Mesenteric fat pad (tissue), 1 donor: ENCODE measurements around the gene CDH26. TPM values are rescaled to one million over a fixed set of nuclear protein-coding genes. Genes with fewer than 3 reads are reported as not detected.

Source experiments
- DNase-seq: peaks from one replicate; pipeline ENCODE4 v3.0.0-alpha.2; 2020; ENCODE audit warnings: low spot score
- total RNA-seq: library from RNA; stranded (reverse); fragmentation: NEBNext Ultra II Directional; extraction: Animal tissue kit (Norgen Biotek cat#: 25700); gene quantifications from one replicate; pipeline ENCODE4 v1.2.1, GENCODE V29; 2021
- donor health status: DM: yes; HTN: yes; CAD: no.

Gene CDH26
- total RNA-seq, 1 donor from 2014 or later, result 1.5 TPM

DNA sequence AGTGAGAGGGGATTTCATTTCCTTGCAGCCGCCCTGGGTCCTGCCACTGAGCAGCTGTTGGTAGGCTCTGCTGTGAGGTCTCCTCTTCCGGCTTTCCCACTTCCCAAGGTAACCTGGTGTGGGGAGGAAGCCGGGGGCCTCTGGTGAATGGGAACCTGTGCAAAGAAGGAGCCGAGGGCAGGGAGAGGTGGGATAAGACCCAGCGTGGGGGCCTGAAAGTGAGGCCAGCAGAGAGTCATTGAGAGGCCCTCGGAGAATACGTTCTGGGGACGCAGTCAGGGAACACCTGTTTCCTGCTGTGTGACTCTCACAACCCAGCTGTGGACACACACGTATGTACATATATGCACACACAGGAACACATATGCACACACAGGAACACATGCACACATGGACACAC is 100.7 kb downstream of the CDH26 start:
- no peak for DNase-seq

DNA sequence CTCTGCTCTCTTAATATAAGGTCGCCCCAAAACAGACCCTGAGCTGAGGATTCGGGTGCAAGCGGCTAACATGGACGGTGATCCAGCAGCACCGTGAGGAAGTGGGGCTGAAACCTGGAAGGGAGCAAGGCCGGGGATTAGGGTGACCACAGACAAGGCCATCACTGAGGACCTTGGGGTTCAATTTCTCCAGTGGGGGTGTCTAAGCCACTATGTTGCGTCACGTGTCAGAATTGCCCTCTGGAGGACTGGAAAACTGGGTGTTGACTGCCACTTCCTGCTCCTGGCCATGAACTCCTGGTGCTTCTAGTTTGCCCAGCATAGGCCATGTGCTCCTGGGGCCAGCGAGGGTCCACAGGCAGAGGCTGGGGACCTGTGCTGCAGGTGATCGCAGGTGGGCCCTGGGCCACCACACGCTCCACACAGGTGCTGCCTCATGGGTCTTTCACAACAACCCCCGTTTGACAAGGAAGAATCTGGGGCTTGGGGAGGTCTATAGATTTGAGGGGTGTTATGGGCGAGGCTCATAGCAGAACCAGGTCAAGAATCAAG is 101.9 kb downstream of the CDH26 start:
- DNase-seq, result no peak

DNA sequence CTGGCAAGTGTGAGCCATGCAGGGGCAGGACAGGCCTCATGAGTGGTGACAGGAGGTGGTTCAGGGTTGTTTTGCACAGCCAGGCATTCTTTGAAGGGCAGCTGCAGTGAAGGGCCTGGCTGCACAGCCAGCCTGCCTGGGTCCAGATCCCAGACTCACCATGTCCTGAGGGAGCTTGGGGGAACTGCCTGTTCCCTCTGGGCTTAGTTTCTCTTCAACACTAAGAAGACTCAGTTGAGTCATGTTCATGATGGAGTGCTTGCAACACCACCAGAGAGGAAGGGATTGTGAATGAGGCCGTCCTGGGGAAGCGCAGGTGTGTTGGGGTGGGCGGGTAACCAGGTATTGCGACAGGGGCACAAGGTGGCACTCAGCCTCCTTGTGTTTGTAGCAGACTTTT is 102.4 kb downstream of the CDH26 start:
- DNase-seq, result no peak

DNA sequence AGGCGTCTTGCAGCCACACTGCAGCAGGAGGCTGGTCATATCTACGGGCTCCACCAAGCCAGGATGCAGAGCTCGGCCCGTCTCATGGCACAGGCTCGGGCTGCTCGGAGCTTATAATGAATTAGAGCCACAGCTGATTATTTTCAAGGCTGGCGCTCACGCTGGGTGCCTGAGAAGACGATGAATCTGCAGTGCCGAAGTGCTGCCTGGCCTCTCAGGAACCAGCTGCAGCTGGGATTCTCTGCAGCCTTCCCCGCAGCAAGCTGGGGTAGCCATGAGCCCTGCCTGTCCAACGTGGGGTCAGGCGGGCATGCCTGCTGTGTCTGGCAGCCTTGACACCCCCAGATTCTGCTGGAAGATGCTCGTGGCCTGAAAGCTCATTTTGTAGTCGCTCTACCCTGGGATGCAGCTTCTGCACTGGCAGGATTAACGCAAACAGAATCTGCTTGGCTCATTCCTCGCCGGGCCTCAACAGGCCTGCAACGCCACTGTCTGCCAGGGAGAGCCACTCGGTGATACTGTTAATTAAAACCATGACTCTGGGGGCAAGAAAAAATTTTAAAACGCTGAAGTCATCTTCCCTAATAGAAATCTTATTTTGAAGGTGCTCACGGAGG is 104.3 kb downstream of the CDH26 start:
- DNase-seq, result no peak

DNA sequence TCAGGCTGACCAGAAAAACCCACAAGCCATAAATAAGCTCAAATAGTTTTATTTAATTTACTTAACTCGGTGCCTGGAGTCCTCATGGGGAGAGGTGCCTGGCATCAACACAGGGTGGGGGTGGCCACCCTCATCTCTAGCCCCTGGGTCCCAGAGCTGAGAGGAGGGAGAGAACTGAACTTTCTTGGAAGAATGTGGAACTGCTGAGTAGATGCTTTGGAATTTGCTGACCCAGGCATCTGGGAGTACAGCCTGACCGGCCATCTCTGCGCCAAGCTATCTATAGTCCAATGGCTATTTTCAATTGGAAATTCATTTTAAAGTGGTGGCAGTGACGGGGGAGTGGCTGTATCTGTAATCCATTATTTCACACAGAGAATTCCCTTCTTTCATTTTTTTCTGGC is 104.8 kb downstream of the CDH26 start:
- no peak for DNase-seq

DNA sequence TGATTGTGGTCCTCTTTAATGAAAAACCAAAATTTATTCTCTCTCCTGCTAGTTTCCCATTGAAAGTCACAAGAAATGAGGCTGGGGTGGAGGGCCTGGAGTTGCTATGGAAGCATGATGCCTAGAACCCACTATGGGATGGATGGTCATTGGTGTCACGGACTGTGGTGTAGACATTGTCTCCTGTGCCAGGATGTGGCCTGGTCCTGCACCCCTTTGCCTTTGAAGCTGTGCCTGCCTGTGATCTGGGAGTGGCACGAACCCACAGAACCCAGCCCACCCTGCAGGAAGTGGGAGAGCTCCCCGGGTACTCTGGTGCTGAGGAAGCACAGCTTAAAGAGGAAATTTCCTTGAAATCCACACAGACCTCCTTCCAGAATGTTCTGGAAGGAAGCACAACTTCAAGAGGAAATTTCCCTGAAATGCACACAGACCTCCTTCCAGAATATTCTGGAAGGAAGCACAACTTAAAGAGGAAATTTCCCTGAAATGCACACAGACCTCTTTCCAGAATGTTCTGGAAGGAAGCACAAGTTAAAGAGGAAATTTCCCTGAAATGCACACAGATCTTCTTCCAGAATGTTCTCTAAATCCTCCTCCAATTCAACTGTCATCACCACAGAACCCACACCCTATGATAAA is 105.6 kb downstream of the CDH26 start:
- no peak for DNase-seq

Other genes with a start within 250 kb of the CDH26 start
- gene SYCP2, start 24.8 kb upstream of the CDH26 start, total RNA-seq, result 2.2 TPM
- gene PPP1R3D, start 18.1 kb upstream of the CDH26 start, total RNA-seq, result 8.8 TPM
- gene FAM217B, start 18.0 kb upstream of the CDH26 start, total RNA-seq, result 11.5 TPM